Measurements from ENCODE around the gene OR5C1.
A peak's percentile ranks its signal among the peaks of the same experiment; 100 is the strongest.
"Not testable (repeated sequence)": the region's sequence is repeated elsewhere in the genome, so short reads cannot be mapped to it uniquely, and the experiment has no call there.

The OR5C1 gene

DNA sequence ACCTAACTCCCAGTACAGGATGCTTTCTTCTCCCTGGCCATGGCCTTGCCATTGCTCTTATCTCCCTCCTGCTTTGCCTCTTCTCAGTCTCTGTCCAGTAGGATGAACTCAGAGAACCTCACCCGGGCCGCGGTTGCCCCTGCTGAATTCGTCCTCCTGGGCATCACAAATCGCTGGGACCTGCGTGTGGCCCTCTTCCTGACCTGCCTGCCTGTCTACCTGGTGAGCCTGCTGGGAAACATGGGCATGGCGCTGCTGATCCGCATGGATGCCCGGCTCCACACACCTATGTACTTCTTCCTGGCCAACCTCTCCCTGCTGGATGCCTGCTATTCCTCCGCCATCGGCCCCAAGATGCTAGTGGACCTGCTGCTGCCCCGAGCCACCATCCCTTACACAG is at the start of gene OR5C1:
TSS of gene OR5C1 (plus strand) at position 103 of the 400 bp plus-strand sequence. CDS start at position 103, 0 bp downstream.
- no peak for DNase-seq

DNA sequence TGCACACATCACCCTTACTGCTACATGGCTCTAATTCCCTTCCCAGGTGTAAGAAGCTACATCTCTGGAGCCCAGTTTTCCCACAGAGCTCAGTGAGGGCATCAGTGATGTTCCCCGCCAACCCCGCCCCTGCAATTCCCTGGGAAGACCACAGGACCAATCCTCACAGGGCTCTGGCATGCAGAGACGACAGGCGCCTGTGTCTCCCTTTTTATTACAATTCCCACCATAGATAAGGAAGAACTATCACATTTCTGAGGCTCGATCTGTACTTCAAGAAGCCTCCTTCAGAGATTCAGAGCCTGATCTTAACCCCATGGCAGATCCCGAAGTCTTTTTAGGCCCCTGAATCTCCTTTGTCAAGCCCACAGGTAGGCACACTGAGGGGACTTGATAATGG is 46.7 kb upstream of the OR5C1 start, which contains the start of gene OR1L6:
TSS of gene OR1L6 (plus strand) at position 301 of the 400 bp plus-strand sequence. CDS start 7,545 bp downstream, outside the sequence.
- no peak for DNase-seq

- no peak for DNase-seq
Measured at GRCh38 chr9:122754825-122755224, 33.9 kb upstream of the OR5C1 start.

DNA sequence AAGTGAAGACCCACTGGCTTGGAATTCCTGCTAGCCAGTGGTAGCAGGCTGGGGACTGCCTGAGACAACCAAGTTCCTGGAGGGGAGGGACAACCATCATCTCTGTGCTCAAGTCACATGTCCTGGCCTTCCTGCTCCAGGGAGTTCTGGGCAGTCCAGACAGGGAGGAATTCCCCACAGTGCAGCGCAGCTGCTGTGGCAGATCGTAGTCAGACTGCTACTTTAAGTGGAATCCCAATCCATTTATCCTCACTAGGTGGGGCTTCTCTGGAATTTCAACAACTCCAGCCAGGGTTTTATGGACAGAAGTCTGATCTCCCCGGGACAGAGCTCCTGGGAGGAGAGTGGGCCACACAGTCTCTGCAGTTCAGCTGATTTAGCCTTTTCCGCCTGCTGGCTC is 20.9 kb upstream of the OR5C1 start:
- no peak for DNase-seq

GRCh38 chr9:122777052-122777451 is 11.7 kb upstream of the OR5C1 start:
- no peak for DNase-seq

DNA sequence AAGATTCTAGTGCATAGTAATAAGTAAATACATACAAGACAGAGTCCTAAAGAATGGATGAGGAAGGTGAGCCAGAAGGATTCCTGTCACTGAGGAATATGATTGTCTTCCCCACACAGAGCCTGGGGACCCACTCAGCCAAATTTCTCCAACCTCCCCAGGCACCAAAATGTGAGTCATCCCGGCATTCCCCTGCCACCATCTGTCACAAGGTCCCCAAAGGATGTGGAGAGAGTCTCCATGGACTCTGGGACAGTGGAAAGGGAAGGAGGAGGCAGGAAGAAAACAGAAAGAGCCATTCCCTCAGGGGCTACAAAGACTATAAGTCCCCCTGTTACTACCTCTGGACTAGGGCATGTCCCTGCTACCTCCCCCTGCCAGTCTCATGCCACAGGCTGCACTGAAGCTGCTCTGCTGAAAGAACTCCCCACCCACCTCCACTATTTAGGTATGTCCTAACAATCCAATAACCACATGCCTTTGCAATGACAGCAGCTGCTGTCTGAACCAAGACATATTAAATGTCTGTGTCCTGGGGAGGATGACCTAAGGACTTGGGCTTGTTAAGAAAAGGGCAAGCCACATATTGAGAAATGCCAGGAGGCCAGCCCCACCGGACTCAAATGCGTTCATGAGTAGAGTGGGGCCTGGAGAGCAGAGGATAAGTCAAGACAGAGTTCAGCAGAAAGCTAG is 10.7 kb upstream of the OR5C1 start:
- DNase-seq = no peak

DNA sequence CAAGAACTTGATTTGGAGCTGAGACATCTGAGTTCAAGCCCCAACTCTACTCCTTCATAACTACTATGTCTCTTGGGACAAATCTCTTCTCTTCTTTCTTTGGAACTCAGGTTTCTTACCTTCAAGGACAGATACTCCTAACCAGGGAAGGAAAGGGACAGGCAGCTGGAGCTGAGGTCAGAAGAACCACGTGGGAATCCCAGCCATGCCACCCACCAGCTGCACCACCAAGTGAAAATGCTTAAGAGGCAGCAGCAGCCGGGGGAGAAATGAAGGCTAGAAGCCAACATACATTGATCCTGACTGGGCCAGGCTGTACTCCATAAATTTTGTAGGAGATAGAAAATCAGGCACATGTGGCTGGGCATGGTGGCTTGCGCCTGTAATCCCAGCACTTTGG is 9.6 kb upstream of the OR5C1 start:
- DNase-seq = no peak

- DNase-seq = no peak
Measured at GRCh38 chr9:122780026-122780425, 8.7 kb upstream of the OR5C1 start.

DNA sequence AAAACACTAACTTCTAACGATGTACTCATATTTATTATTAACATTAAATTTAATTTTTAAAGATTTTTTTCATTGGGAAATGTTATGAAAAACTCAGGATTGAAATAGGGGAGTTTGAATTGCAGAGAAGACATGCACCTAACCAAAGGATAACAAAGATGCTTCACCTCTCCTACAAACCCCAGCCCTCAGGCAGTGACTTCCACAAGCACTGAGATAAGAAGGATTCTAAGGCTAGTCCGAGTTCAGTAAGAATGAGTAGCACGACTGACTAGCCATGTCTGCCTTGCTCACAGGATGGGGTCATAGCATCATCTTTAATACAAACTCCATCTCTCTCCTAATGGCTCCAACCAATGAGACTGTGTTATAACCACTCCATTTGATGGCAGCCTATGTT is 7.1 kb upstream of the OR5C1 start:
- DNase-seq = no peak

- no peak for DNase-seq
Measured at GRCh38 chr9:122785269-122785668, 3.5 kb upstream of the OR5C1 start.

DNA sequence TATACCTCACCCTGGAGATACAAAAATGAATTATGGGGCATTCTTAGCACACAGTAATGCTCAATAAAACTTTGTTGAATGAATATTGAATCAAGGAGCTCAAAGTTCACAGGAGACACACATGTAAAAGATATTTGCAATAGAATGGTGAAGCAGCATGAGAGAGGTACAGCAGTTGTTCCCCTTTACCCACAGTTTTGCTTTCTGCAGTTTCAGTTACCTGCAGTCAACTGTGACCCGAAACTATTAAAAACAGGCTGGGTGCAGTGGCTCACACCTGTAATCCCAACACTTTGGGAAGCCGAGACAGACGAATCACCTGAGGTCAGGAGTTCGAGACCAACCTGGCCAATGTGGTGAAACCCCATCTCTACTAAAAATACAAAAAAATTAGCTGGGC is 2.4 kb upstream of the OR5C1 start:
- DNase-seq = no peak

DNA sequence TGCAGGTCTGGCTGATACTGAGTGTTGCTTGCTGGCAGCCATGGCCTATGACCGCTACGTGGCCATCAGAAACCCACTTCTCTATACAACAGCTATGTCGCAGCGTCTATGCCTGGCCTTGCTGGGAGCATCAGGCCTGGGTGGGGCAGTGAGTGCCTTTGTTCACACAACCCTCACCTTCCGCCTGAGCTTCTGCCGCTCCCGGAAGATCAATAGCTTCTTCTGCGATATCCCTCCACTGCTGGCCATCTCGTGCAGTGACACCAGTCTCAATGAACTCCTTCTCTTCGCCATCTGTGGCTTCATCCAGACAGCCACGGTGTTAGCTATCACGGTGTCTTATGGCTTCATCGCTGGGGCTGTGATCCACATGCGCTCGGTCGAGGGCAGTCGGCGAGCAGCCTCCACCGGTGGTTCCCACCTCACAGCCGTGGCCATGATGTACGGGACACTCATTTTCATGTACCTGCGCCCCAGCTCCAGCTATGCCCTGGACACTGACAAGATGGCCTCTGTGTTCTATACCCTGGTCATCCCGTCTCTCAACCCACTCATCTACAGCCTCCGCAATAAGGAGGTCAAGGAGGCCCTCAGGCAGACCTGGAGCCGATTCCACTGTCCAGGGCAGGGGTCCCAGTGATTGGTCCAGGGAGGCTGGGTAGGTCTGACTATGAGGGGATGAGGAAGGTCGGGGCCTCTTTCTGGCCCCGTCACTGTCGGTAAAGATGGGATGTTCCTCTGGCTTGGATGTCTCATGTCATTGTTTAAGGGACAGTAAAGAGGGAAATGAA is 718 bp downstream of the OR5C1 start:
- no peak for DNase-seq

DNA sequence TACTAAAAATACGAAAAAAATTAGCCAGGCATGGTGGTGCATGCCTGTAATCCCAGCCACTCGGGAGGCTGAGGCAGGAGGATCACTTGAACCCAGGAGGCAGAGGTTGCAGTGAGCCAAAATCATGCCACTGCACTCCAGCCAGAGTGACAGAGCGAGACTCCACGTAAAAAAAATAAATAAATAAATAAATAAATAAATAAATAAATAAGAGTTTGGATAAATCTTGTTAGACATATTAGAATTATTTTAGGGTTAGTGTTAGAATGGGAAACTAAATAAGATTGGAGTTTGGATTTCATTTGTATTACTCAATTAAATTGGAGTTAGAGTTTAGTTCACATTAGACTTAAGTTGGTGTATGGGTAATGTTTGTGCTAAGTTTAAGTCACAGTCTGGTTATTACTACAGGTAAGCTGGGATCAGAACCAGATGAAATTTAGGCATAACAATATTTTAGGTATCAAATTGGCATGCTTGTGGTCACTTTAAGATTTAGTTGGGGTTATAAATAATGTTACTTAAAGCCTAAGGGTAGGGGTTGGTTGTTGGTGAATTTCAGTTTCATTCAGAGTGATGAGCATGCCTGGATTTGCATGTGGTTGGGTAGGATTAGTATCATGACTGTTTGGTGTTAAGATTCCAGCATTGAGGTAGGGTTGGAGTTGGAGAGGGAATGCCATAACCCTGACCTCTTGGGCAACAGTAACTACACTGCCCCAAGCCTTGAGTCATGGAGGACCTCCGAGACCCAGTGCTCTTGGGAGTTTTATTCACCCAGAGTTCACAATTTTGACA is 3.3 kb downstream of the OR5C1 start:
- DNase-seq = no peak

DNA sequence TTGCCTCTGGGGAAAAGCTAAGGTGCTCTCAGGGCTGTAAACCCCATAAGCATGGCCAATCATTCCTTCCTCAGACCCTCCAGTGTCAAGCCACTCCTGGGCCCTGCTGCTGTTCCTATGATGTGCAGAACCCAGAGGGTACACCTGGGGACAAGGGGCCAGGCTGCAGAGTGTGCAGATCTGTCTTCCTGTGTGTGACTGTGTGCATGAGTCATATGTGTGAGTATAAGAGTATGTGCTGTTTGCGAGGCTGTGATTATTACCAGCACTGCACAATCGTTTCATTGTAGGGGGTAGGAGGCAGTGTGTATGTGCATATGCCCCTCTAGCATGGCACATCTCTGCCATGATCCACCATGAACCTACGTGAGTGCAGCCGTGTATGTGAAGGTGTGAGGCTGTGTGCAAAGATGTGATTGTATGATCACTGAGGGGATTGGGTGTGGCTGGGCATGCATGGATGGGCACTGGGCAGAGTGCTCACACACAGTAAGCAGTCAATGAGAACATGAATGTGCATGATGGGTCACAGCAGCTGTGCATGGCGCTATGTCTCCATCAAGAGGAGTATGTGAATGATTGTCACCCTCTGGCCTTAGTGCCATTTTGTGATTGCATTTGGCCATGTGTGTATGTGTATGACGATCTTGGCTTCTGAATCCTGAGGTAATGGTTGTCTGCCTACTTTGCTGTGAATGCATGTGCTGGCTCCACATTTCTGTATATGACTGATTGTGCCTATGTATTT is 8.8 kb downstream of the OR5C1 start:
- no peak for DNase-seq

- no peak for DNase-seq
Measured at GRCh38 chr9:122800066-122801060, 11.6 kb downstream of the OR5C1 start, which contains the start of gene OR1K1. OR1K1 (plus strand) TSS chr9:122800123; CDS start chr9:122800123, 0 bp downstream.

- DNase-seq = no peak
Measured at GRCh38 chr9:122806661-122807060, 17.9 kb downstream of the OR5C1 start.

- DNase-seq = no peak
Measured at GRCh38 chr9:122807271-122807900, 18.7 kb downstream of the OR5C1 start.

DNA sequence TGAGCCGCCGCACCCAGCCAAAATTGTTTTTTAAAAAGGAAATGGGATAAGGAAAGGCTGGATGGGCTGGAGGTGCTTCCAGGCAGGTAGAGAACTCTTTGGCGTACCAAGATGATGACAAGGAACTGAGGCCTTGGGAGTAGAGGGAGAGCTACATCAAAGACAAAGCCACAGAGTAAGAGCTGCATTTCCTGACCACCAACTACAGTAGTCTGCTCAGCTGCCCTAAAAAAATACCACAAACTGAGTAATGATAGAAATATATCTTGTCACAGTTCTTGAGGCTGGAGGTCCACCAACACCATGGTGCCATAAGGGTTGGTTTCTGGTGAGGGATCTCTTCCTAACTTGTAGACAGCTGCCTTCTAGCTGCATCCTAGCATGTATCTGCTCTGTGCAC is 19.4 kb downstream of the OR5C1 start:
- no peak for DNase-seq

DNA sequence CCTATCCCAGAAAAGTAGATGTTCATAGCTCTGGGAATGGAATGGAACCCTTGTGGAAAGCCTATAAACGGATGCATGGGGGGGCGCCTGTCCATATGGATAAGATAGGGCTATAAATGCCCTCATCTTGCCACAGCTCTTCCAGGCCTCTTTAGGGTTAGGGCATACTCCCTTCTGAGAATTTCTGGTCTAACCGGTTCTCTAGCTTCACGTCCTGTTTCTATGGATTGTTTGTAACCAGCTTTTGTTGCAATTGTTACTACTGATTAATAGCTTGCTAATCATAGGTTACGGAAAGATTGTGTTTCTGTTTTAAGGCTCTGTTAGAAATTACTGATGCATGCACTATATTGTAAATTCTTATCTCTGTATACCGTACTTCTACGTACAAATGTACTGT is 20.5 kb downstream of the OR5C1 start:
- not testable (repeated sequence) for DNase-seq

- peak; percentile 80 for DNase-seq
Measured at GRCh38 chr9:122810306-122810946, 21.7 kb downstream of the OR5C1 start.

Measured in CD4-positive, alpha-beta T cell treated with Interleukin-12 subunit alpha and Interleukin-12 subunit beta, for 1 hour (primary cell).